HG03159 (cell line): ENCODE results near the gene SLC12A9.

Experiments used
- ATAC-seq: cut with Tn5 transposase; IDR thresholded peaks from one replicate; pipeline ENCODE4 v1.9.1; 2021; ENCODE audit warnings: mild to moderate bottlenecking, moderate library complexity; ENCODE audit not compliant: unreplicated experiment

Gene SLC12A9

GRCh38 chr7:100882201-100882600, 29.7 kb downstream of the SLC12A9 start:
- ATAC-seq: no peak

- no peak for ATAC-seq
Measured at GRCh38 chr7:100882785-100883526, 30.4 kb downstream of the SLC12A9 start.

- ATAC-seq: no peak
Measured at GRCh38 chr7:100884736-100885439, 32.4 kb downstream of the SLC12A9 start.

GRCh38 chr7:100885440-100886141, 33.1 kb downstream of the SLC12A9 start:
- no peak for ATAC-seq

GRCh38 chr7:100886142-100886935, 33.8 kb downstream of the SLC12A9 start:
- no peak for ATAC-seq

GRCh38 chr7:100886936-100887515, 34.5 kb downstream of the SLC12A9 start:
- ATAC-seq: no peak

GRCh38 chr7:100887516-100888290, 35.2 kb downstream of the SLC12A9 start:
- ATAC-seq: peak; percentile 48

- no peak for ATAC-seq
Measured at GRCh38 chr7:100888291-100888987, 35.9 kb downstream of the SLC12A9 start.

- ATAC-seq: peak; percentile 17
Measured at GRCh38 chr7:100888988-100889750, 36.7 kb downstream of the SLC12A9 start, which contains the start of gene UFSP1. TSS of gene UFSP1 (minus strand) at chr7:100889715. CDS start at chr7:100889271, 444 bp downstream.

- ATAC-seq: no peak
Measured at GRCh38 chr7:100890653-100891567, 38.4 kb downstream of the SLC12A9 start.

- no peak for ATAC-seq
Measured at GRCh38 chr7:100891568-100892247, 39.2 kb downstream of the SLC12A9 start.

- no peak for ATAC-seq
Measured at GRCh38 chr7:100892364-100893317, 40.1 kb downstream of the SLC12A9 start.

GRCh38 chr7:100893318-100893895, 40.9 kb downstream of the SLC12A9 start:
- no peak for ATAC-seq

GRCh38 chr7:100893910-100894721, 41.6 kb downstream of the SLC12A9 start:
- ATAC-seq: no peak
